ENCODE results near the gene LHFPL3. TPM values are rescaled to one million over a fixed set of nuclear protein-coding genes. Genes with fewer than 3 reads are reported as not detected.

Gene LHFPL3
- total RNA-seq, 2 donors from 2014 or later = not detected

DNA sequence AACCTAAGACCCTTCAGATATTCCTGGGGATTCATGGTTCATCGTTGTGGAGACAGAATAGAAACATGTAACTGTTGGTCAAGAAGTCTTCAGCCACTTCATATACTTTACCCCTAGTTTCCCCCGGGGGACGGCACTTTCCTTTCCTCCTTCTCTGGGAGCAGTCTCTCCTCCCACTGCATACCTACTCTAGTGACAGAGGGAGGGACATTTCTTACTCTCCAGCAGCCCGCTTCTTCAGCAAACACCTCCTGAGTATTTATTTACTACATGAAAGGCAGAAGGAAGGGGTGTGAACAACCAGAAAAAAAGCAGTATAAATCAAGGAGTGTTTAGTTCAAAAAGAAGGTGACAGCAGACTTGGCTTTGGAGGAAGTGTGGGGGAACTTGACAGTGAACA lies 69.0 kb downstream of the LHFPL3 start:
- ATAC-seq (no peak), DNase-seq (ENCODE audit: low spot score) (no peak)
- Mint-ChIP-seq H3K4me1 (ENCODE audit: low read depth in 2 of 2) (no peaks in the 10 kb centered on the region), H3K27ac (no peak overlapping the region), H3K27me3 (peaks cover 0 to 6% of the 10 kb centered on the region in 2 donors), H3K36me3 (no peaks in the 10 kb centered on the region), H3K4me3 (no peak overlapping the region), H3K9me3 (no peaks in the 10 kb centered on the region)

DNA sequence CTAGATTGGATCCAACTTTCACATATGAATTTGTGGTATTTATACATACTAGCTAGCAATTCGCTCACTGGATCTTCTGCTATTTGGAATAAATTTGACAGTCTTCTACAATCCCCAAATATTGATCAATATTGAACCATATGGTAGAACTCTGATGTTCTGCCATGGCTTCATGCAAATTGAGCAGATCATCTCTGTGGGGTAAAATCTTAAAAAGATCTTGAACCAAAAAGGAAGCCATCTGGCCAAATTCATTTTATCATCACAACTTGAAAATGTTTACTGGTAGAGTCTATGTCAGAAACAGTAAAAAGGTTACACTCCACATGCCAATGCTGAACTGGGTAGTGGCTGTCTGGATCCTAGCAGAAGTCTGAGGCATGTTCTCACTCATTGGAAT lies 80.0 kb downstream of the LHFPL3 start:
- H3K36me3 Mint-ChIP-seq = no peaks in the 10 kb centered on the region
- no peaks in the 10 kb centered on the region for H3K9me3 Mint-ChIP-seq
- no peak overlapping the region for H3K4me3 Mint-ChIP-seq
- DNase-seq (ENCODE audit: low spot score) (no peak), ATAC-seq (no peak)
- no peak overlapping the region for H3K27ac Mint-ChIP-seq
- no peaks in the 10 kb centered on the region for H3K4me1 Mint-ChIP-seq (ENCODE audit: low read depth in 2 of 2)
- H3K27me3 Mint-ChIP-seq = peaks cover 0 to 7% of the 10 kb centered on the region in 2 donors

DNA sequence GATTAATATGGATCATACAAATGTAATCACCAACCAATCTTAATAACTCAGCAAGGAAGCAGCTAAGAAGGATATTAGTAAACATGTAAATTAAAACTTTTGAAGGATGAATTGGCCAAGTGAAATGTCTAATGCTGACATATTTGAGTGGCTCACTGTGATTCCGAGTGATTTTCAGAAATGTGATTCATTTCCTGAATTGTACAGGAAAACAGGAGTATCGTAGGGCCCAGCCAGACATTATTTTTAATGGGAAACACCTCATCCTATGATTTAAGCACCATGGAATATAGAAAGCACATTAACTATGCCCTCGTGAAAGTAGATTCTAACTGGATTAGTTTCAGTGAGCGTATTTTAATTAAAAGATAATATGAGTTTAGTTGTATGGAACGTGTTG lies 82.3 kb downstream of the LHFPL3 start:
- Mint-ChIP-seq H3K9me3 (no peaks in the 10 kb centered on the region), H3K27ac (no peak overlapping the region), H3K4me1 (ENCODE audit: low read depth in 2 of 2) (no peaks in the 10 kb centered on the region), H3K36me3 (no peaks in the 10 kb centered on the region), H3K27me3 (peaks cover 0 to 7% of the 10 kb centered on the region in 2 donors), H3K4me3 (no peak overlapping the region)
- ATAC-seq = no peak
- no peak for DNase-seq (ENCODE audit: low spot score)

DNA sequence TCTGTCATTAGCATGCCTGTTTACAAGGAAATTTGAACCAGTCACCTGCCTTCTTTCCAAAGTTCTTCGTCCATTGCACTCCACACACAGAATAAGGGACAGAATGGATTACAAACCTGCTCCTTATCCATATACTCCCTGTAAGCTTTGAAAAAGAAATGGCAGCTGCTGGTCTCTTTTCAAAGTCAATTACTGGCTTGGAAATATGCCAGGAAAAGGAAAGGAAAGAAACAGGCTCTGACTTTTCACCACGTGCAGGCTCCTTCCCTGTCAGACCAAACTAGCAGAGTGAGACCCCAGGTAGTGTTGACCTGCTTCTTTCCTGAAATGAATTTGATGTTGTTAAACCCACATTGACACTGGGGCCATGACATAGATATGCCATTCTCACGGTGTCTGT lies 84.5 kb downstream of the LHFPL3 start:
- Mint-ChIP-seq H3K9me3 (no peaks in the 10 kb centered on the region), H3K36me3 (no peaks in the 10 kb centered on the region), H3K27me3 (peaks cover 0 to 7% of the 10 kb centered on the region in 2 donors), H3K4me3 (no peak overlapping the region), H3K27ac (no peak overlapping the region), H3K4me1 (ENCODE audit: low read depth in 2 of 2) (no peaks in the 10 kb centered on the region)
- DNase-seq (ENCODE audit: low spot score) (no peak), ATAC-seq (no peak)

DNA sequence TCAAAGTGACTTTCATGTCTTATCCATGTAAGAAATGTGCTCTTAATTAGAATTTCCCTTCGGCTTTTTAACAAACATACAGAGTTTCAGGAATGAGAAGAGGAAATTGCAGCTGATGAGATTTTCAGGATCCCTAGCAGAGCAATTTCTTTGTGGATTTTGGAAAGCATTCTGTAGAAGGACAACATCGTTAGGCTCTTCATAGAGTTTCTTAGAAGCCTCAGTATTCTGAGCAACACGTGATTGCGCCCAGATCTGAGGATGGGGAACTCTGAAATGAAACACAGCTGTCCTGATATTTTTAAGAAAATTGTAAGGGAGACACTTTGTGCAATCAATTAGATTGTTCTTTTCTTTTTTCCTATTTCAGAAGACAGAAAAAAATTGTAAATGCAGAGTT lies 85.8 kb downstream of the LHFPL3 start:
- Mint-ChIP-seq H3K4me3 (no peak overlapping the region), H3K27ac (no peak overlapping the region), H3K36me3 (no peaks in the 10 kb centered on the region), H3K27me3 (peaks cover 0 to 7% of the 10 kb centered on the region in 2 donors), H3K9me3 (no peaks in the 10 kb centered on the region), H3K4me1 (ENCODE audit: low read depth in 2 of 2) (no peaks in the 10 kb centered on the region)
- DNase-seq (ENCODE audit: low spot score) (no peak), ATAC-seq (no peak)

DNA sequence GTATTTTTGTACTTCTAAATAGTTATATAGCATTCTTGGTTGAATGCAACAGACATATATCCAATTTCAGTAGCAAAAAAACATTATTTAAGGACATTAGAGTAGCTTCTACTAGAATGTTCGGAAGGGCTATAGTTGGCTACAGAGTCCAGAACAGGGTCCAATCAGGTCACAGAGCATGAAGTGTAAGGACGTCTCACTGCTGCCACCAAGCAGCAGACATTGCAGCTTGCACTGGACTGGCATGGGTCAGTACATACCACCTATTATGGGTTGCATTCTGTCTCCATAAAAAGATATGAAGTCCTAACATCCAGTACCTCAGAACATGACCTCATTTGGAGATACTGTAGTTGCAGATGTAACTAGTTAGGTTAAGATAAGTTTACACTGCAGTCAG lies 87.3 kb downstream of the LHFPL3 start:
- H3K4me3 Mint-ChIP-seq = no peak overlapping the region
- H3K36me3 Mint-ChIP-seq = no peaks in the 10 kb centered on the region
- DNase-seq (ENCODE audit: low spot score) = no peak
- ATAC-seq = no peak
- no peak overlapping the region for H3K27ac Mint-ChIP-seq
- peaks cover 0 to 2% of the 10 kb centered on the region in 2 donors for H3K27me3 Mint-ChIP-seq
- no peaks in the 10 kb centered on the region for H3K9me3 Mint-ChIP-seq
- no peaks in the 10 kb centered on the region for H3K4me1 Mint-ChIP-seq (ENCODE audit: low read depth in 2 of 2)

DNA sequence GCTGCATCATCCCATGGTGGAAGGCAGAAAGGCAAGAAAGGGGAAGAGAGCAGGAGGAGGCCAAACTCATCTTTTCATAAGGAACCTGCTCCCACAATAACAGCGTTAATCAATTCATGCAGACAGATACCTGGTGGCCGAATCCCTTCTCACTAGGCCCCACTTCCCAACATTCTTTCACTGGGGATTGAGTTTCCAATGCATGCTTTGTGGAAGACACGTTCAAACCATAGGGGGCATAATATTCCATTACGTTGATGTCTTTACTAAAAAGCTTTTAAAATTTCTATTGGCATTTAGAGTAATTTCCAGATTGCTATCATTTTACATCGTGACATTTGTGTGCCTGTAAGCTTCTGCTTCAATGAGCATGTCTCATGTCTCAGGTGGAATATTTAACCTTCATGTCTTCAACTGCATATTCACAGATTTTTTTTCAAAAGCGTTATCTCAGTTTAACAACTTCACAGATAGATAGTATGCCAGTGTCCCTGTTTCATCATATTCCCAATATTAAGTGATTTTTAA lies 88.5 kb downstream of the LHFPL3 start:
- H3K9me3 Mint-ChIP-seq = no peaks in the 10 kb centered on the region
- H3K4me3 Mint-ChIP-seq = no peak overlapping the region
- no peaks in the 10 kb centered on the region for H3K27me3 Mint-ChIP-seq

DNA sequence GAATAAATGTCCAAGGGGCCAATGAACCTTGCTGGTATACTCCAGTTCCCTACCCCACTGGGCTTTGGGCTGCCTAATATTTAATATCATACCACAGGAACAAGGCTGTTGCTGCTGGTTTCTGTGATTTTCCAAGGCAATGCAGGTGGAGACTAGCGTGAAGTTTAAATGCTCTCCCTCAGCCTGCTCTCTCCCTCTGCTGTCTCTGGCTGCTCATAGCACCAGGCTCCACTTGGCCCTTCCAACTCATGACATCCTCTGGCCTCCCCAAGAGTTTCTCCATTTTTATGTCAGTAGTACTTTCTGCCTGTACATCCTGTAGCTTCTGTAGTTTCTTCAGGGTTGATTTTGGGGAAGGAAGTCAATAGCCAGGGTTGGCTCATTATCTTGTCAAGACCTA lies 103.5 kb downstream of the LHFPL3 start:
- DNase-seq (ENCODE audit: low spot score) (no peak), ATAC-seq (no peak)
- no peak overlapping the region for H3K4me3 Mint-ChIP-seq
- no peak overlapping the region for H3K27ac Mint-ChIP-seq
- no peaks in the 10 kb centered on the region for H3K36me3 Mint-ChIP-seq
- no peaks in the 10 kb centered on the region for H3K4me1 Mint-ChIP-seq (ENCODE audit: low read depth in 2 of 2)
- no peaks in the 10 kb centered on the region for H3K9me3 Mint-ChIP-seq
- H3K27me3 Mint-ChIP-seq = peaks cover 3 to 7% of the 10 kb centered on the region in 2 donors

More for the DNA sequence above, 88.5 kb downstream of the LHFPL3 start:
- H3K36me3 Mint-ChIP-seq = no peaks in the 10 kb centered on the region
- ATAC-seq = no peak
- H3K27ac Mint-ChIP-seq = no peak overlapping the region
- no peak for DNase-seq (ENCODE audit: low spot score)
- H3K4me1 Mint-ChIP-seq (ENCODE audit: low read depth in 2 of 2) = no peaks in the 10 kb centered on the region

DNA sequence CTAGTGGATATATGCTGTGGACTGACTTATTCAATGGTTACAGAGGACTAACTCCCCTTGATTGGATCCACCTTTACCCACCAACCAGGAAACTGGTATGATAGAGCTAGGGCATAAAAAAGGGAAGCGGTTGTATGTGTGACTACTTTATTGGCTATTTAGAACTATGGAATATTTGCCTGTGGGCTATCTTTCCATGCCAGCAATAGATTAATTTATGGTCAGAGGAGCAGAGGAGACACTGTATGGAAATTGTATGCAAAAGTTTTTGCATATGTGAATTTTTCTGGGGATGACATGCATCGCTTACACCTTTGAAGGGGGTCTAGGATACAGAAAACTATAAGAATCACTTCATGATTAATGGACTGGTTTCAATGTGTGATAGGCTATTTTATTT lies 105.7 kb downstream of the LHFPL3 start:
- Mint-ChIP-seq H3K36me3 (no peaks in the 10 kb centered on the region), H3K4me1 (ENCODE audit: low read depth in 2 of 2) (no peaks in the 10 kb centered on the region), H3K9me3 (no peaks in the 10 kb centered on the region), H3K4me3 (no peak overlapping the region), H3K27ac (no peak overlapping the region), H3K27me3 (peaks cover 3 to 7% of the 10 kb centered on the region in 2 donors)
- no peak for ATAC-seq
- no peak for DNase-seq (ENCODE audit: low spot score)

DNA sequence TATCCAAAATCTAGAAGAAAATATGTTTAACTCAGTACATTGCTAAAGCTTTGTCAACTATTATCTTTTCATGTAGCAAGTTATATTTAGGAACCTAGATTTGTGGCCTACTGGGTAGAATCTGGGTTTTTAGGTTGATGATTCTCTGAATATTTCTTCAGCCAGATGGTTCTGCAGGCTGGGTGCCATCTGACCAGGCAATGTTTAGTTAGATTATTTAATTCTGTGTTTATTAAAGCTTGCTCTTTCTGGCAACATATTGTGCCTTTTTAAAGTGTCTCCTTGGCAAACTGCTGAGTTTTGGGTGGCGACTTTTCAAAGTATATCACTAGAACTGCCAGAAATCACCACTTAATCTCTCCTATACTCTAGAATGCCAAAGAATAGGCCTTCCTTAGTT lies 114.1 kb downstream of the LHFPL3 start:
- no peak for DNase-seq (ENCODE audit: low spot score)
- no peaks in the 10 kb centered on the region for H3K4me1 Mint-ChIP-seq (ENCODE audit: low read depth in 2 of 2)
- H3K9me3 Mint-ChIP-seq = no peaks in the 10 kb centered on the region
- H3K4me3 Mint-ChIP-seq = no peak overlapping the region
- H3K27me3 Mint-ChIP-seq = no peaks in the 10 kb centered on the region
- H3K27ac Mint-ChIP-seq = no peak overlapping the region
- H3K36me3 Mint-ChIP-seq = no peaks in the 10 kb centered on the region
- ATAC-seq = no peak

DNA sequence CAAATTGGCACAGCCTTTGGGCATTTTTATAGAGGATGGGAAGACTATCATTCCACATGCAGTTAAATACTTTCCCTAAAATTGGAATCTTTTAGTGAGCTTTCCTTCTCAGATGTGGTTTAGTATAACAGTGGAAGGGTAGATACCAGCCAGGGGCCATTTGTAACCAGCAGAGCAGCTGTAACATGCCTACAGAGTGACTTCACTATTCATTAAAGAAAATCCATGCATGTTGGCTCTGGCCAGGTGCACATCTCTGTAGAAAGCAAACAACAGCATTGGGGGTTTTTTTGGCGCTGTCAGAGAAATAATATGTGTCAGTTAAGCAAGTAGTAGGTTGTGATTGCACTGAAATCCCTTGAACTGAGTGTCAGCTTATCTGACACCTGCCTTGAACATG lies 115.6 kb downstream of the LHFPL3 start:
- ATAC-seq (no peak), DNase-seq (ENCODE audit: low spot score) (no peak)
- Mint-ChIP-seq H3K36me3 (no peaks in the 10 kb centered on the region), H3K9me3 (no peaks in the 10 kb centered on the region), H3K4me1 (ENCODE audit: low read depth in 2 of 2) (no peaks in the 10 kb centered on the region), H3K27me3 (no peaks in the 10 kb centered on the region), H3K4me3 (no peak overlapping the region), H3K27ac (no peak overlapping the region)

DNA sequence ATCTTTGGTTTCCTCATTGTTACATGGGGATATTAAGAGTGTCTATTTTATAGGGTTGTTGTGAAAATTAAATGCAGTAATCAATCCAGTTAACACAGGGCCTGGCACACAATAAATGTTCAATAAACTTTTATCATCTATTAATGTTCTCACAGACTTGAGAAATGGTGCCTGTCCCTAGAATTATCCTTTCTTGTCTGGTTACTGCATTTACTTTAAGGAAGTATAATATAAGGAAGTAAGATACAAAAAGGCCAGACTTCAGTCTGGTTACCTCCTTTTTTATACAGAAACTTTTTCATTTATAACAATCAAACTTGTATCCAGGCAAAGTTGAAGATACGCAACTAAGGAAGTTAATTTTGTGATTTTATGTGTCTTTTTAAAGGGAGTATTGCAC lies 117.0 kb downstream of the LHFPL3 start:
- H3K27me3 Mint-ChIP-seq = no peaks in the 10 kb centered on the region

DNA sequence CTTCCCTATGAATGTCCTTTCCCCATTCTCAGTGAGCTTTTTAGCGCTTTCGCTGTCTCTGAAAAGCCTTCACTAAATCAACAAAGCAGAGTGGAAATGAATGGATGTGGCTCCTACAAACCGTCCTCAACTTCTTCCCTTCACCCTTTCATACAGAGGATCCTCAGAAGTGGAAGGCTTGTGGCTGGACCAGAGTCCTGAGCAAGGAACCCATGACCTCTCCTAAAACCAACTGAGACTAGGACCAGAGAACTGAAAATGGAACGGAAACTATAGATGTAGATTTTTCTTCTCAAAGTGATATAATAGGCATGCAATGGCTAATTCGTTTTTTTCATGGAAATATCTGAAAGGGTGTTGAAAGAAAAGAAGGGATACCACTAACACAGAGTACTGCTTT lies 122.5 kb downstream of the LHFPL3 start:
- H3K9me3 Mint-ChIP-seq = peaks cover 3% of the 10 kb centered on the region
- no peaks in the 10 kb centered on the region for H3K4me1 Mint-ChIP-seq (ENCODE audit: low read depth in 2 of 2)
- DNase-seq (ENCODE audit: low spot score) (no peak), ATAC-seq (no peak)
- no peaks in the 10 kb centered on the region for H3K27me3 Mint-ChIP-seq
- H3K36me3 Mint-ChIP-seq = no peaks in the 10 kb centered on the region
- no peak overlapping the region for H3K27ac Mint-ChIP-seq
- H3K4me3 Mint-ChIP-seq = no peak overlapping the region

More for the DNA sequence above, 117.0 kb downstream of the LHFPL3 start:
- Mint-ChIP-seq H3K9me3 (no peaks in the 10 kb centered on the region), H3K4me3 (no peak overlapping the region), H3K4me1 (ENCODE audit: low read depth in 2 of 2) (no peaks in the 10 kb centered on the region), H3K27ac (no peak overlapping the region), H3K36me3 (no peaks in the 10 kb centered on the region)
- no peak for ATAC-seq
- no peak for DNase-seq (ENCODE audit: low spot score)

DNA sequence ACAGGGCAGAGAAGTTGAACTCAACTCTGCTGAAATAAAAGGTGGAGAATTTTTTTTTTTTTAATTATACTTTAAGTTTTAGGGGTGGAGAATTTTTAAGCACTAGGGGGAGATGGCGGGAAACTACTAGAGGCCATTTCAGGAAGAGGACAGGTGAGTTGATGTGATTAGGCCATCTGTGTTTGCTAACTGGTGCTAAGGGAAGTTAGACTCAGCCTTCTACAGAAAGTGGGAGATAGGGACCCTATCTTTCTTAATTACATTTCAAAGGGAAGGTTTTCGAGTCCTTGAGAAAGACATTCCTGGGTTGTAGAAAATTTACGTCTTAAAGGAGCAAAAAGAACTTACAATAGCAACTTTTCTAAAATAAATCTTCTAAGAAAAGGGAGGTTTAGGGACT lies 124.8 kb downstream of the LHFPL3 start:
- Mint-ChIP-seq H3K27me3 (no peaks in the 10 kb centered on the region), H3K4me3 (no peak overlapping the region), H3K27ac (no peak overlapping the region), H3K4me1 (ENCODE audit: low read depth in 2 of 2) (no peaks in the 10 kb centered on the region), H3K36me3 (no peaks in the 10 kb centered on the region), H3K9me3 (peaks cover 5% of the 10 kb centered on the region)
- no peak for ATAC-seq
- no peak for DNase-seq (ENCODE audit: low spot score)

DNA sequence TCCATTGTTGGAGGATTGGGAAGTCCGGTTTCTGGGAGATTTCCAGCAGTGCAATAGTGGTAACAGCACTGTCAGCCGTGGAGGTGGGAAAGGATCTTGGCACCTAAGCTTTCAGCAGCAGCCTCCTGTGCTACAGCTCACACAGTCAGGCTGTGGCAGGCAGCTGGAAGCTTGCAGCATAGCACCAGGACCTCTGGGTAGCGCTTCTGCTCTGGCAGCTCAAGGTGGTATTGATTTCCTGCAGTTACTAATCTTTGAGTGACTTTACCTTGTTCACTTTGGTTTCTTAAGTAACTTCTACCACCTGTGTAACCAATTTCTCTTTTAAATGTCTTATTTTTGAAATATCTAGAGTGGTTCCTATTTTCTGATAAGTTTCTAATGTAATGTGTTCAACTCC lies 130.5 kb downstream of the LHFPL3 start:
- Mint-ChIP-seq H3K4me3 (no peak overlapping the region), H3K9me3 (peaks cover 20% of the 10 kb centered on the region), H3K36me3 (no peaks in the 10 kb centered on the region), H3K27ac (no peak overlapping the region), H3K27me3 (no peaks in the 10 kb centered on the region), H3K4me1 (ENCODE audit: low read depth in 2 of 2) (no peaks in the 10 kb centered on the region)
- DNase-seq (ENCODE audit: low spot score) (no peak), ATAC-seq (no peak)

All from natural killer cell treated with Interleukin-12 subunit alpha and Interleukin-12 subunit beta and Interleukin-15 and Interleukin-18, amount 100 ng/mL, for 72 hours (primary cell).